H1 (cell line): ENCODE results near the gene DAAM1. TPM values are rescaled to one million over a fixed set of nuclear protein-coding genes. Genes with fewer than 3 reads are reported as not detected.

ENCODE experiments used
- CTCF ChIA-PET: fragments of 300-600 bp; sonication (Branson Sonifier 250); formaldehyde crosslinking; loops from one replicate; lab custom pipeline; 2021; ENCODE audit not compliant: partially characterized antibody; lab: Charles Lee
- POLR2A ChIA-PET: fragments of 300-600 bp; sonication (Branson Sonifier 250); formaldehyde crosslinking; loops from one replicate; lab custom pipeline; 2021; ENCODE audit warnings: inconsistent platforms; ENCODE audit not compliant: partially characterized antibody; lab: Charles Lee
- DNase-seq, 2 experiments: peaks; one replicate each; pipeline versions ENCODE4 v3.0.0 to v3.0.0-alpha.2; 2010 to 2022; ENCODE audit warnings: low spot score in 2 of 2, low read depth in 1 of 2, mixed read lengths in 1 of 2
- FAIRE-seq: peaks from 2 replicates; lab custom pipeline; 2011; peaks lifted over from hg19 to GRCh38; lab: Jason Lieb, UNC
- H2AFZ ChIP-seq: 2 replicates; pipeline ENCODE4 v1.8.1; 2012; ENCODE audit warnings: low read length, inconsistent platforms
- H2AK5ac ChIP-seq: 2 replicates; pipeline ENCODE4 v1.6.1; 2013; ENCODE audit warnings: low read depth, low read length
- H2BK120ac ChIP-seq: replicated peaks from 2 replicates; pipeline ENCODE3; 2013; ENCODE audit warnings: low read depth, low read length, inconsistent platforms
- H2BK12ac ChIP-seq: 2 replicates; pipeline ENCODE4 v1.6.1; 2013; ENCODE audit warnings: low read depth, low read length
- H2BK15ac ChIP-seq: 2 replicates; pipeline ENCODE4 v1.6.1; 2013; ENCODE audit warnings: low read length
- H2BK20ac ChIP-seq: 2 replicates; pipeline ENCODE4 v1.6.1; 2013; ENCODE audit warnings: low read length
- H2BK5ac ChIP-seq: 2 replicates; pipeline ENCODE4 v1.6.1; 2013; ENCODE audit warnings: low read depth, low read length
- H3K14ac ChIP-seq: 2 replicates; pipeline ENCODE4 v1.6.1; 2013; ENCODE audit warnings: inconsistent platforms; ENCODE audit not compliant: insufficient read length
- H3K18ac ChIP-seq: 2 replicates; pipeline ENCODE4 v1.6.1; 2013; ENCODE audit warnings: low read length; ENCODE audit errors: extremely low read depth
- H3K23ac ChIP-seq: 2 replicates; pipeline ENCODE4 v1.6.1; 2013; ENCODE audit warnings: inconsistent platforms; ENCODE audit not compliant: insufficient read length
- H3K23me2 ChIP-seq: 2 replicates; pipeline ENCODE4 v1.6.1; 2013; ENCODE audit warnings: low read depth, low read length
- H3K27ac ChIP-seq: 2 replicates; pipeline ENCODE4 v1.6.1; 2011; ENCODE audit warnings: low read depth, low read length, inconsistent platforms
- H3K27me3 ChIP-seq, 4 experiments: replicated peaks in 1 of 4; 1 replicate in 1 of 4; 2 replicates in 3 of 4; pipeline versions ENCODE4 v1.6.1 to v1.8.1; 2011 to 2013; ENCODE audit warnings: low read length in 3 of 4, mild to moderate bottlenecking in 3 of 4, inconsistent platforms in 2 of 4, mixed read lengths in 2 of 4, moderate library complexity in 1 of 4; ENCODE audit not compliant: control insufficient read depth in 3 of 4, insufficient read depth in 3 of 4; ENCODE audit errors: extremely low read depth in 1 of 4
- H3K36me3 ChIP-seq, 4 experiments: 2 replicates each; pipeline versions ENCODE4 v1.6.1 to v1.8.1; 2011 to 2013; ENCODE audit warnings: mild to moderate bottlenecking in 4 of 4, low read length in 3 of 4, moderate library complexity in 2 of 4, control low read depth in 1 of 4, inconsistent platforms in 1 of 4; ENCODE audit not compliant: insufficient read depth in 4 of 4, control insufficient read depth in 2 of 4
- H3K4ac ChIP-seq: replicated peaks from 2 replicates; pipeline ENCODE3; 2013; ENCODE audit warnings: low read length, low read depth, mixed read lengths, inconsistent platforms; ENCODE audit not compliant: insufficient read length
- H3K4me1 ChIP-seq, 4 experiments: replicated peaks in 1 of 4; 1 replicate in 1 of 4; 2 replicates in 3 of 4; pipeline versions ENCODE4 v1.6.1 to v1.8.1; 2011 to 2013; ENCODE audit warnings: low read length in 3 of 4, inconsistent platforms in 2 of 4, mixed read lengths in 1 of 4; ENCODE audit not compliant: insufficient read depth in 4 of 4, control insufficient read depth in 3 of 4
- H3K4me2 ChIP-seq, 2 experiments: 2 replicates each; pipeline versions ENCODE4 v1.6.1 to v1.8.1; 2011 to 2013; ENCODE audit warnings: low read depth in 2 of 2, low read length in 2 of 2, control low read depth in 1 of 2, inconsistent platforms in 1 of 2, mild to moderate bottlenecking in 1 of 2; ENCODE audit not compliant: insufficient read depth in 1 of 2
- H3K4me3 ChIP-seq, 4 experiments: fragments of 200-600, 300-600 bp in 1 of 4; sonication (generic), shearing (Covaris generic), sonication (Bioruptor Twin) in 1 of 4; 2 replicates each; pipeline versions ENCODE4 v1.5.1 to v1.8.1; 2011 to 2016; ENCODE audit warnings: low read length in 4 of 4, low read depth in 3 of 4, control low read depth in 2 of 4, inconsistent platforms in 2 of 4, mild to moderate bottlenecking in 2 of 4, mixed read lengths in 1 of 4, moderate library complexity in 1 of 4; ENCODE audit not compliant: insufficient read depth in 2 of 4; ENCODE audit errors: extremely low read depth in 1 of 4
- H3K56ac ChIP-seq: replicated peaks from 2 replicates; pipeline ENCODE3; 2013; ENCODE audit warnings: low read depth, mild to moderate bottlenecking, mixed read lengths, low read length, inconsistent platforms; ENCODE audit not compliant: insufficient read length
- H3K79me1 ChIP-seq: 2 replicates; pipeline ENCODE4 v1.6.1; 2013; ENCODE audit warnings: low read depth, low read length, control low read depth
- H3K79me2 ChIP-seq, 2 experiments: 2 replicates each; pipeline versions ENCODE4 v1.6.1 to v1.8.1; 2012 to 2013; ENCODE audit warnings: low read length in 2 of 2, mild to moderate bottlenecking in 2 of 2, inconsistent platforms in 1 of 2; ENCODE audit not compliant: insufficient read depth in 2 of 2, control insufficient read depth in 1 of 2
- H3K9ac ChIP-seq, 4 experiments: replicated peaks in 1 of 4; 1 replicate in 1 of 4; 2 replicates in 3 of 4; pipeline versions ENCODE4 v1.6.1 to v1.8.1; 2011 to 2013; ENCODE audit warnings: low read depth in 3 of 4, low read length in 3 of 4, control low read depth in 2 of 4, mild to moderate bottlenecking in 2 of 4, moderate library complexity in 2 of 4, inconsistent platforms in 1 of 4; ENCODE audit errors: extremely low read depth in 1 of 4
- H3K9me3 ChIP-seq, 2 experiments: 2 replicates each; pipeline versions ENCODE4 v1.6.1 to v1.8.1; 2012 to 2013; ENCODE audit warnings: mild to moderate bottlenecking in 2 of 2, moderate library complexity in 2 of 2, control low read depth in 1 of 2, inconsistent platforms in 1 of 2, low read depth in 1 of 2, low read length in 1 of 2, mixed read lengths in 1 of 2; ENCODE audit not compliant: insufficient read depth in 2 of 2
- H4K20me1 ChIP-seq, 2 experiments: replicated peaks in 1 of 2; 2 replicates each; pipeline versions ENCODE3 to v1.8.1; 2011 to 2013; ENCODE audit warnings: inconsistent platforms in 2 of 2, low read length in 2 of 2, mild to moderate bottlenecking in 1 of 2; ENCODE audit not compliant: insufficient read depth in 2 of 2, control insufficient read depth in 1 of 2
- H4K5ac ChIP-seq: 2 replicates; pipeline ENCODE4 v1.6.1; 2013; ENCODE audit warnings: low read length, low read depth, mixed read lengths, inconsistent platforms; ENCODE audit not compliant: insufficient read length
- H4K8ac ChIP-seq: 2 replicates; pipeline ENCODE4 v1.8.0; 2013; ENCODE audit warnings: mild to moderate bottlenecking, moderate library complexity, low read length, inconsistent platforms; ENCODE audit not compliant: insufficient read depth; ENCODE audit errors: extremely low read depth
- H4K91ac ChIP-seq: replicated peaks from 2 replicates; pipeline ENCODE3; 2013; ENCODE audit warnings: low read length, mixed read lengths, inconsistent platforms; ENCODE audit not compliant: insufficient read length
- POU5F1 ChIP-seq: IDR thresholded peaks from 2 replicates; pipeline ENCODE4 v1.6.1; 2011; ENCODE audit warnings: low read depth, mild to moderate bottlenecking, low read length, moderate library complexity
- WGBS, 2 experiments: shearing (Covaris generic) in 1 of 2; methylation state at CpG; one replicate each; pipeline versions ENCODE4 v1.1.6 to v1.1.7; 2013 to 2015; ENCODE audit warnings: low lambda C conversion rate in 2 of 2, mixed read lengths in 2 of 2, inconsistent platforms in 1 of 2, low coverage in 1 of 2, missing lambda C conversion rate in 1 of 2; ENCODE audit not compliant: insufficient replicate concordance in 2 of 2, insufficient coverage in 1 of 2, insufficient read length in 1 of 2; ENCODE audit errors: extremely low coverage in 1 of 2, missing lambda C conversion rate in 1 of 2; 5-methylcytosine and 5-hydroxymethylcytosine counted together
- polyA plus RNA-seq, 7 experiments: library from polyadenylated mRNA; depleted of rRNA in 3 of 7; stranded (reverse) in 5 of 7; unstranded in 2 of 7; fragments of >200 nt in 5 of 7; fragments of 200-250 nt in 2 of 7; gene quantifications; 1 replicate in 5 of 7; 2 replicates in 1 of 7; 4 replicates in 1 of 7; pipeline versions ENCODE4 v1.2.1 to v1.2.3, GENCODE V29; 2011 to 2013; ENCODE audit warnings: missing spikeins in 2 of 7, mixed read lengths in 2 of 7
- total RNA-seq: library from RNA; stranded (reverse); fragmentation: NEBNext Ultra II Directional; extraction: Animal tissue kit (Norgen Biotek cat#: 25700); gene quantifications from 2 replicates; pipeline ENCODE4 v1.2.1, GENCODE V29; 2021

The DAAM1 gene
- total and polyA plus RNA-seq, 2 of the 8 experiments (the other 6 are each of a cell fraction or from before 2014, with no cell fraction given): 5.0 to 44.9 TPM

- DNase-seq (no peak), FAIRE-seq (no peak)
- Histone ChIP-seq H2BK20ac (no peak overlapping the region), H3K36me3 (no peaks in the 10 kb centered on the region), H2BK15ac (no peak overlapping the region), H3K23me2 (no peaks in the 10 kb centered on the region), H3K4me2 (peak overlapping the region; percentile 34 to 48; a peak in 3 of 4 replicates), H3K14ac (no peak overlapping the region), H3K4me1 (peaks cover 0 to 7% (median 5%) of the 10 kb centered on the region in 4 experiments; a peak in 3 of 7 replicates), H2BK12ac (no peak overlapping the region), H3K9me3 (no peaks in the 10 kb centered on the region), H3K79me1 (no peaks in the 10 kb centered on the region; the same call in 1 of the 2 replicates), H4K8ac (no peak overlapping the region), H4K91ac (no peak overlapping the region), H3K56ac (no peak overlapping the region), H2BK5ac (no peak overlapping the region), H4K20me1 (peaks cover 0 to 2% of the 10 kb centered on the region in 2 experiments), H3K4ac (no peak overlapping the region), H3K4me3 (no peak overlapping the region), H3K27ac (no peak overlapping the region), H3K18ac (no peak overlapping the region), H3K27me3 (no peaks in the 10 kb centered on the region), H2AFZ (no peak overlapping the region), H4K5ac (no peak overlapping the region), H2AK5ac (no peak overlapping the region), H2BK120ac (no peak overlapping the region), H3K23ac (no peak overlapping the region), H3K79me2 (peaks cover 3 to 31% of the 10 kb centered on the region in 2 experiments; a peak in 2 of 4 replicates), H3K9ac (no peak overlapping the region)
- ChIA-PET CTCF (interaction anchor here (1.0 kb wide), 1 partner anchor 24 kb away, joined by 4 read pairs; no protein-coding TSS in a partner anchor), POLR2A (no interaction called here)
- no peak for TF ChIP-seq POU5F1
- WGBS, 2 experiments: 83% methylated on average over 2 of the region's 2 CpGs; no CpG with 5 or more reads in 1 of the 2 experiments
These were observed 33.1 kb downstream of the DAAM1 start for GRCh38 chr14:59221568-59221967.
